Measurements from ENCODE around the gene SPTLC3. TPM values are rescaled to one million over a fixed set of nuclear protein-coding genes. Genes with fewer than 3 reads are reported as not detected.

The SPTLC3 gene
- total and polyA plus RNA-seq, 2 experiments from 2014 or later: 0.52 to 0.66 TPM

DNA sequence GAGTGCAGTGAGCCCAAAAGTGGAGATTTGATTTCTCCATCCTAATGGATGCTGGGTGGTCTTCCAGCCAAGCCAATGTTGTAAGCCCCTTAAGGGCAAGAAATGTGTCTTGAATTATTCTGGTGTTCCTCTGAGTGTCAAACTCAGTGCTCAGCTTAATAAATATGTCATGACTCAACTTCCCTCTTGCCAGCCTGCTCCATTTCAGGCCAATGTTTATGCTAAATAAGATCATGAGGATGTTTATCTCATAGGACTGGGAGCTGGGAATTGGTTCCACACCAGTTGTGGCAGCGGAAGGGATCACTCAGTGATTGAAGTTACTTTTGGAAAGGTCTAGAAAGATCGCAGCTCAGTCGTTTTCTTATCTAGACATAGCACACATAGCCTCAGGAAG, 121.9 kb downstream of the SPTLC3 start:
- H3K9me2 ChIP-seq (ENCODE audit: insufficient read depth): no peaks in the 10 kb centered on the region
- TF ChIP-seq EZH2 (IDR thresholded peaks at IDR 0.05; ENCODE audit: low read depth, unreplicated experiment) (no peak), NANOG (IDR thresholded peaks at IDR 0.05; ENCODE audit: borderline replicate concordance) (no peak), STAT1 (IDR thresholded peaks at IDR 0.05; ENCODE audit: unreplicated experiment) (no peak), ZNF331 (CRISPR knock-in tag; IDR thresholded peaks at IDR 0.05; ENCODE audit: low read depth) (no peak), POLR2AphosphoS5 (IDR thresholded peaks at IDR 0.05; ENCODE audit: low read depth) (no peak), CREB1 (CRISPR knock-in tag; IDR thresholded peaks at IDR 0.05; ENCODE audit: low read depth) (no peak), ZNF114 (CRISPR knock-in tag; IDR thresholded peaks at IDR 0.05) (no peak), EZH2phosphoT487 (IDR thresholded peaks at IDR 0.05; ENCODE audit: unreplicated experiment) (no peak), JUNB (IDR thresholded peaks at IDR 0.05; ENCODE audit: unreplicated experiment) (no peak), REST (IDR thresholded peaks at IDR 0.05; ENCODE audit: unreplicated experiment) (no peak)
- TF ChIP-seq, protein P1, sequence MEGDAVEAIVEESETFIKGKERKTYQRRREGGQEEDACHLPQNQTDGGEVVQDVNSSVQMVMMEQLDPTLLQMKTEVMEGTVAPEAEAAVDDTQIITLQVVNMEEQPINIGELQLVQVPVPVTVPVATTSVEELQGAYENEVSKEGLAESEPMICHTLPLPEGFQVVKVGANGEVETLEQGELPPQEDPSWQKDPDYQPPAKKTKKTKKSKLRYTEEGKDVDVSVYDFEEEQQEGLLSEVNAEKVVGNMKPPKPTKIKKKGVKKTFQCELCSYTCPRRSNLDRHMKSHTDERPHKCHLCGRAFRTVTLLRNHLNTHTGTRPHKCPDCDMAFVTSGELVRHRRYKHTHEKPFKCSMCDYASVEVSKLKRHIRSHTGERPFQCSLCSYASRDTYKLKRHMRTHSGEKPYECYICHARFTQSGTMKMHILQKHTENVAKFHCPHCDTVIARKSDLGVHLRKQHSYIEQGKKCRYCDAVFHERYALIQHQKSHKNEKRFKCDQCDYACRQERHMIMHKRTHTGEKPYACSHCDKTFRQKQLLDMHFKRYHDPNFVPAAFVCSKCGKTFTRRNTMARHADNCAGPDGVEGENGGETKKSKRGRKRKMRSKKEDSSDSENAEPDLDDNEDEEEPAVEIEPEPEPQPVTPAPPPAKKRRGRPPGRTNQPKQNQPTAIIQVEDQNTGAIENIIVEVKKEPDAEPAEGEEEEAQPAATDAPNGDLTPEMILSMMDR (conservative IDR thresholded peaks at IDR 0.05; ENCODE audit: low read depth in 2 of 2): no peak
- TF ChIP-seq, protein P2, sequence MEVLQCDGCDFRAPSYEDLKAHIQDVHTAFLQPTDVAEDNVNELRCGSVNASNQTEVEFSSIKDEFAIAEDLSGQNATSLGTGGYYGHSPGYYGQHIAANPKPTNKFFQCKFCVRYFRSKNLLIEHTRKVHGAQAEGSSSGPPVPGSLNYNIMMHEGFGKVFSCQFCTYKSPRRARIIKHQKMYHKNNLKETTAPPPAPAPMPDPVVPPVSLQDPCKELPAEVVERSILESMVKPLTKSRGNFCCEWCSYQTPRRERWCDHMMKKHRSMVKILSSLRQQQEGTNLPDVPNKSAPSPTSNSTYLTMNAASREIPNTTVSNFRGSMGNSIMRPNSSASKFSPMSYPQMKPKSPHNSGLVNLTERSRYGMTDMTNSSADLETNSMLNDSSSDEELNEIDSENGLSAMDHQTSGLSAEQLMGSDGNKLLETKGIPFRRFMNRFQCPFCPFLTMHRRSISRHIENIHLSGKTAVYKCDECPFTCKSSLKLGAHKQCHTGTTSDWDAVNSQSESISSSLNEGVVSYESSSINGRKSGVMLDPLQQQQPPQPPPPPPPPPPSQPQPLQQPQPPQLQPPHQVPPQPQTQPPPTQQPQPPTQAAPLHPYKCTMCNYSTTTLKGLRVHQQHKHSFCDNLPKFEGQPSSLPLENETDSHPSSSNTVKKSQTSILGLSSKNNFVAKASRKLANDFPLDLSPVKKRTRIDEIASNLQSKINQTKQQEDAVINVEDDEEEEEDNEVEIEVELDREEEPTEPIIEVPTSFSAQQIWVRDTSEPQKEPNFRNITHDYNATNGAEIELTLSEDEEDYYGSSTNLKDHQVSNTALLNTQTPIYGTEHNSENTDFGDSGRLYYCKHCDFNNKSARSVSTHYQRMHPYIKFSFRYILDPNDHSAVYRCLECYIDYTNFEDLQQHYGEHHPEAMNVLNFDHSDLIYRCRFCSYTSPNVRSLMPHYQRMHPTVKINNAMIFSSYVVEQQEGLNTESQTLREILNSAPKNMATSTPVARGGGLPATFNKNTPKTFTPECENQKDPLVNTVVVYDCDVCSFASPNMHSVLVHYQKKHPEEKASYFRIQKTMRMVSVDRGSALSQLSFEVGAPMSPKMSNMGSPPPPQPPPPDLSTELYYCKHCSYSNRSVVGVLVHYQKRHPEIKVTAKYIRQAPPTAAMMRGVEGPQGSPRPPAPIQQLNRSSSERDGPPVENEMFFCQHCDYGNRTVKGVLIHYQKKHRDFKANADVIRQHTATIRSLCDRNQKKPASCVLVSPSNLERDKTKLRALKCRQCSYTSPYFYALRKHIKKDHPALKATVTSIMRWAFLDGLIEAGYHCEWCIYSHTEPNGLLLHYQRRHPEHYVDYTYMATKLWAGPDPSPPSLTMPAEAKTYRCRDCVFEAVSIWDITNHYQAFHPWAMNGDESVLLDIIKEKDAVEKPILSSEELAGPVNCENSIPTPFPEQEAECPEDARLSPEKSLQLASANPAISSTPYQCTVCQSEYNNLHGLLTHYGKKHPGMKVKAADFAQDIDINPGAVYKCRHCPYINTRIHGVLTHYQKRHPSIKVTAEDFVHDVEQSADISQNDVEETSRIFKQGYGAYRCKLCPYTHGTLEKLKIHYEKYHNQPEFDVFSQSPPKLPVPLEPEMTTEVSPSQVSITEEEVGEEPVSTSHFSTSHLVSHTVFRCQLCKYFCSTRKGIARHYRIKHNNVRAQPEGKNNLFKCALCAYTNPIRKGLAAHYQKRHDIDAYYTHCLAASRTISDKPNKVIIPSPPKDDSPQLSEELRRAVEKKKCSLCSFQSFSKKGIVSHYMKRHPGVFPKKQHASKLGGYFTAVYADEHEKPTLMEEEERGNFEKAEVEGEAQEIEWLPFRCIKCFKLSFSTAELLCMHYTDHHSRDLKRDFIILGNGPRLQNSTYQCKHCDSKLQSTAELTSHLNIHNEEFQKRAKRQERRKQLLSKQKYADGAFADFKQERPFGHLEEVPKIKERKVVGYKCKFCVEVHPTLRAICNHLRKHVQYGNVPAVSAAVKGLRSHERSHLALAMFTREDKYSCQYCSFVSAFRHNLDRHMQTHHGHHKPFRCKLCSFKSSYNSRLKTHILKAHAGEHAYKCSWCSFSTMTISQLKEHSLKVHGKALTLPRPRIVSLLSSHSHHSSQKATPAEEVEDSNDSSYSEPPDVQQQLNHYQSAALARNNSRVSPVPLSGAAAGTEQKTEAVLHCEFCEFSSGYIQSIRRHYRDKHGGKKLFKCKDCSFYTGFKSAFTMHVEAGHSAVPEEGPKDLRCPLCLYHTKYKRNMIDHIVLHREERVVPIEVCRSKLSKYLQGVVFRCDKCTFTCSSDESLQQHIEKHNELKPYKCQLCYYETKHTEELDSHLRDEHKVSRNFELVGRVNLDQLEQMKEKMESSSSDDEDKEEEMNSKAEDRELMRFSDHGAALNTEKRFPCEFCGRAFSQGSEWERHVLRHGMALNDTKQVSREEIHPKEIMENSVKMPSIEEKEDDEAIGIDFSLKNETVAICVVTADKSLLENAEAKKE (CRISPR knock-in tag; IDR thresholded peaks at IDR 0.05): no peak
- TF ChIP-seq, protein P3, sequence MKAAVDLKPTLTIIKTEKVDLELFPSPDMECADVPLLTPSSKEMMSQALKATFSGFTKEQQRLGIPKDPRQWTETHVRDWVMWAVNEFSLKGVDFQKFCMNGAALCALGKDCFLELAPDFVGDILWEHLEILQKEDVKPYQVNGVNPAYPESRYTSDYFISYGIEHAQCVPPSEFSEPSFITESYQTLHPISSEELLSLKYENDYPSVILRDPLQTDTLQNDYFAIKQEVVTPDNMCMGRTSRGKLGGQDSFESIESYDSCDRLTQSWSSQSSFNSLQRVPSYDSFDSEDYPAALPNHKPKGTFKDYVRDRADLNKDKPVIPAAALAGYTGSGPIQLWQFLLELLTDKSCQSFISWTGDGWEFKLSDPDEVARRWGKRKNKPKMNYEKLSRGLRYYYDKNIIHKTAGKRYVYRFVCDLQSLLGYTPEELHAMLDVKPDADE (IDR thresholded peaks at IDR 0.05): no peak
- no peaks in the 10 kb centered on the region for H3K4me1 ChIP-seq (ENCODE audit: insufficient read depth)
- DNase-seq (ENCODE audit: low spot score) (no peak), ATAC-seq (no peak)
- Mint-ChIP-seq H3K4me1 (no peaks in the 10 kb centered on the region), H3K27ac (no peak overlapping the region), H3K4me3 (no peak overlapping the region), H3K36me3 (ENCODE audit: low read depth) (no peaks in the 10 kb centered on the region), H3K27me3 (ENCODE audit: insufficient read depth, low read depth, poor library complexity) (no peaks in the 10 kb centered on the region), H3K9me3 (no peaks in the 10 kb centered on the region)
- no peak overlapping the region for H3K4me2 ChIP-seq
- H3K36me3 ChIP-seq (ENCODE audit: insufficient read depth): no peaks in the 10 kb centered on the region
- H4K20me1 ChIP-seq (replicated peaks; ENCODE audit: insufficient read depth): no peaks in the 10 kb centered on the region
- H3K4me3 ChIP-seq: no peak overlapping the region
- H3K79me2 ChIP-seq (replicated peaks; ENCODE audit: insufficient read depth): no peaks in the 10 kb centered on the region
- no peaks in the 10 kb centered on the region for H3K27me3 ChIP-seq (ENCODE audit: insufficient read depth)
- no peak overlapping the region for H2AFZ ChIP-seq
- no peak overlapping the region for H3K27ac ChIP-seq (ENCODE audit: low read depth)
- H3F3A ChIP-seq (replicated peaks; ENCODE audit: low read depth): no peaks in the 10 kb centered on the region
